HAP-1 (cell line): ENCODE measurements around the gene CFAP90.

ENCODE experiments used
- DNase-seq, 2 experiments: peaks; one replicate each; pipeline ENCODE4 v3.0.0-alpha.2; 2016 to 2020; ENCODE audit warnings: low spot score in 2 of 2
- H3K27me3 ChIP-seq: fragments of 250-450 bp; sonication (Bioruptor Pico); 2 replicates; pipeline ENCODE4 v1.5.1; 2020; ENCODE audit warnings: low read depth, mild to moderate bottlenecking, moderate library complexity
- H3K36me3 ChIP-seq: fragments of 250-450 bp; sonication (Bioruptor Pico); replicated peaks from 2 replicates; pipeline ENCODE4 v1.5.1; 2020; ENCODE audit warnings: mild to moderate bottlenecking
- H3K4me1 ChIP-seq: fragments of 250-450 bp; sonication (Bioruptor Pico); 2 replicates; pipeline ENCODE4 v1.5.1; 2020; ENCODE audit warnings: mild to moderate bottlenecking
- H3K4me3 ChIP-seq: fragments of 250-450 bp; sonication (Bioruptor Pico); 2 replicates; pipeline ENCODE4 v1.5.1; 2020; ENCODE audit warnings: mild to moderate bottlenecking, moderate library complexity
- H3K9me3 ChIP-seq: fragments of 250-450 bp; sonication (Bioruptor Pico); 2 replicates; pipeline ENCODE4 v1.5.1; 2020; ENCODE audit warnings: mild to moderate bottlenecking, moderate library complexity
- in situ Hi-C: fragments of 300-500 bp; cut with MboI; formaldehyde crosslinking; loops from 3 replicates; pipeline ENCODE4 v1.14.3; 2020; ENCODE audit warnings: low sequenced_read_pairs, inconsistent platforms, mixed read lengths

The CFAP90 gene

GRCh38 chr5:7801891-7802614 lies 48.9 kb downstream of the CFAP90 start:
- in situ Hi-C loops: no loop called here
- DNase-seq: no peak
- H3K4me1 ChIP-seq: no peaks in the 10 kb centered on the region

GRCh38 chr5:7795306-7795705 lies 55.6 kb downstream of the CFAP90 start:
- no peaks in the 10 kb centered on the region for H3K9me3 ChIP-seq
- no peak overlapping the region for H3K4me3 ChIP-seq
- H3K4me1 ChIP-seq: no peaks in the 10 kb centered on the region
- H3K36me3 ChIP-seq: no peaks in the 10 kb centered on the region
- H3K27me3 ChIP-seq: no peaks in the 10 kb centered on the region
- in situ Hi-C loops: no loop called here
- DNase-seq: no peak

More at GRCh38 chr5:7801891-7802614, 48.9 kb downstream of the CFAP90 start:
- Histone ChIP-seq H3K4me3 (no peak overlapping the region), H3K9me3 (no peaks in the 10 kb centered on the region), H3K36me3 (no peaks in the 10 kb centered on the region), H3K27me3 (no peaks in the 10 kb centered on the region)

GRCh38 chr5:7794823-7795222 lies 56.1 kb downstream of the CFAP90 start:
- no peak overlapping the region for H3K4me3 ChIP-seq
- no peak for DNase-seq
- no peaks in the 10 kb centered on the region for H3K9me3 ChIP-seq
- H3K27me3 ChIP-seq: no peaks in the 10 kb centered on the region
- in situ Hi-C loops: no loop called here
- no peaks in the 10 kb centered on the region for H3K36me3 ChIP-seq
- H3K4me1 ChIP-seq: no peaks in the 10 kb centered on the region

- Histone ChIP-seq H3K36me3 (no peaks in the 10 kb centered on the region), H3K4me3 (no peak overlapping the region), H3K27me3 (no peaks in the 10 kb centered on the region), H3K4me1 (no peaks in the 10 kb centered on the region), H3K9me3 (no peaks in the 10 kb centered on the region)
- no peak for DNase-seq
- in situ Hi-C loops: no loop called here
Observed at GRCh38 chr5:7794311-7794710, 56.6 kb downstream of the CFAP90 start.

- Histone ChIP-seq H3K9me3 (no peaks in the 10 kb centered on the region), H3K4me3 (no peak overlapping the region), H3K27me3 (no peaks in the 10 kb centered on the region), H3K36me3 (no peaks in the 10 kb centered on the region), H3K4me1 (no peaks in the 10 kb centered on the region)
- DNase-seq: no peak
- in situ Hi-C loops: no loop called here
Observed at GRCh38 chr5:7793895-7794294, 57.0 kb downstream of the CFAP90 start.

GRCh38 chr5:7789567-7789966 lies 61.4 kb downstream of the CFAP90 start:
- no peak for DNase-seq
- Histone ChIP-seq H3K27me3 (no peaks in the 10 kb centered on the region), H3K4me3 (no peak overlapping the region), H3K4me1 (no peaks in the 10 kb centered on the region), H3K36me3 (no peaks in the 10 kb centered on the region), H3K9me3 (no peaks in the 10 kb centered on the region)
- in situ Hi-C loops: no loop called here

GRCh38 chr5:7787770-7788169 lies 63.2 kb downstream of the CFAP90 start:
- no peak for DNase-seq
- Histone ChIP-seq H3K4me1 (no peaks in the 10 kb centered on the region), H3K4me3 (no peak overlapping the region), H3K36me3 (no peaks in the 10 kb centered on the region), H3K9me3 (no peaks in the 10 kb centered on the region), H3K27me3 (no peaks in the 10 kb centered on the region)
- in situ Hi-C loops: no loop called here

- in situ Hi-C loops: no loop called here
- Histone ChIP-seq H3K27me3 (no peaks in the 10 kb centered on the region), H3K36me3 (no peaks in the 10 kb centered on the region), H3K9me3 (no peaks in the 10 kb centered on the region), H3K4me3 (no peak overlapping the region), H3K4me1 (no peaks in the 10 kb centered on the region)
- DNase-seq: no peak
Observed at GRCh38 chr5:7784683-7785380, 66.1 kb downstream of the CFAP90 start.

GRCh38 chr5:7781899-7782298 lies 69.0 kb downstream of the CFAP90 start:
- Histone ChIP-seq H3K9me3 (no peaks in the 10 kb centered on the region), H3K4me1 (no peaks in the 10 kb centered on the region), H3K36me3 (no peaks in the 10 kb centered on the region), H3K27me3 (no peaks in the 10 kb centered on the region), H3K4me3 (no peak overlapping the region)
- DNase-seq: no peak
- in situ Hi-C loops: no loop called here
